GM18526 (cell line): ENCODE data around the gene SYTL3.

Source experiments
- POLR2A ChIP-seq: IDR thresholded peaks from 3 replicates; pipeline ENCODE4 v1.6.1; 2011; ENCODE audit not compliant: insufficient read length; ENCODE audit errors: extremely low read depth

Gene SYTL3

GRCh38 chr6:158787395-158787794 is 137.5 kb downstream of the SYTL3 start:
- TF ChIP-seq POLR2A: no peak

- no peak for TF ChIP-seq POLR2A
Measured at GRCh38 chr6:158789115-158789917, 139.5 kb downstream of the SYTL3 start.

- TF ChIP-seq POLR2A: no peak
Measured at GRCh38 chr6:158791274-158791855, 141.5 kb downstream of the SYTL3 start.

GRCh38 chr6:158793432-158793831 is 143.6 kb downstream of the SYTL3 start:
- TF ChIP-seq POLR2A: no peak

- TF ChIP-seq POLR2A: no peak
Measured at GRCh38 chr6:158795516-158795915, 145.7 kb downstream of the SYTL3 start.

GRCh38 chr6:158796353-158796752 is 146.5 kb downstream of the SYTL3 start:
- TF ChIP-seq POLR2A: no peak

- no peak for TF ChIP-seq POLR2A
Measured at GRCh38 chr6:158797331-158798310, 147.8 kb downstream of the SYTL3 start.

GRCh38 chr6:158798311-158798710 is 148.5 kb downstream of the SYTL3 start:
- no peak for TF ChIP-seq POLR2A

GRCh38 chr6:158799051-158799792 is 149.4 kb downstream of the SYTL3 start:
- no peak for TF ChIP-seq POLR2A

- no peak for TF ChIP-seq POLR2A
Measured at GRCh38 chr6:158801655-158802294, 151.9 kb downstream of the SYTL3 start.

- TF ChIP-seq POLR2A: no peak
Measured at GRCh38 chr6:158803733-158804143, 153.9 kb downstream of the SYTL3 start.

- TF ChIP-seq POLR2A: no peak
Measured at GRCh38 chr6:158804207-158804606, 154.4 kb downstream of the SYTL3 start.

- no peak for TF ChIP-seq POLR2A
Measured at GRCh38 chr6:158805698-158806377, 156.0 kb downstream of the SYTL3 start.

- TF ChIP-seq POLR2A: no peak
Measured at GRCh38 chr6:158807515-158808441, 157.9 kb downstream of the SYTL3 start.
